Mucosa of rectum (tissue), 2 donors: ENCODE data around the gene EIF4G3.

Experiments used
- H3K27ac ChIP-seq, 2 donors: one replicate each; pipeline ENCODE4 v1.7.0; 2013; ENCODE audit warnings: inconsistent platforms in 2 of 2, low read depth in 2 of 2, low read length in 2 of 2
- H3K27me3 ChIP-seq, 2 donors: one replicate each; pipeline ENCODE4 v1.7.0; 2013; ENCODE audit warnings: low read length in 2 of 2; ENCODE audit not compliant: control insufficient read depth in 2 of 2, insufficient read depth in 2 of 2
- H3K36me3 ChIP-seq, 2 donors: one replicate each; pipeline ENCODE4 v1.7.0; 2013; ENCODE audit warnings: low read length in 2 of 2; ENCODE audit not compliant: control insufficient read depth in 2 of 2, insufficient read depth in 2 of 2
- H3K4me1 ChIP-seq, 2 donors: one replicate each; pipeline ENCODE4 v1.7.0; 2013; ENCODE audit warnings: low read length in 2 of 2, mild to moderate bottlenecking in 1 of 2; ENCODE audit not compliant: control insufficient read depth in 2 of 2, insufficient read depth in 2 of 2
- H3K4me3 ChIP-seq, 2 donors: one replicate each; pipeline ENCODE4 v1.7.0; 2013; ENCODE audit warnings: low read length in 2 of 2
- H3K9ac ChIP-seq, 2 donors: one replicate each; pipeline ENCODE4 v1.7.0; 2013; ENCODE audit warnings: low read length in 2 of 2, low read depth in 1 of 2, mild to moderate bottlenecking in 1 of 2
- H3K9me3 ChIP-seq, 2 donors: one replicate each; pipeline ENCODE4 v1.7.0; 2013; ENCODE audit warnings: low read length in 2 of 2; ENCODE audit not compliant: control insufficient read depth in 2 of 2
- donor health status: healthy.
- donor health status: Normal muscosa, but diverticular disease.

EIF4G3 gene

DNA sequence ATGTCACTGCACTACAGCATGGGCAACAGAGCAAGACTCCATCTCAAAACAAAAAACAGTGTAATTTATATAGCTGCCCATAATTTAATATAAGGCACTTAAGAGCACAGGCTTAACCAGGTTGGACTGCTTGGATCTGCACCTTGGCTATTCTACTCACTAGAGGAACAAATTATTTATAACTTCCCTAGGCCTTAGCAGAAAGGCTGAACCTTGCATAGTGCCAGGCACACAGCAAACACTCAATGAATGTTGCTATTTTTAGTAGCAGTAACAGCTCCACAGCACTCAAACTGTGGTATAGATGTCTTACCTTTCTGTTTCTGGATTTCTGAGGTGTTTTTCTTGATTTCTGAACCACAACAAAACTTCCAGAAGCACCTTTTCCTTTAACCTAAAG is 409.4 kb downstream of the EIF4G3 start:
- H3K27ac ChIP-seq = no peak overlapping the region
- H3K27me3 ChIP-seq = no peaks in the 10 kb centered on the region
- H3K36me3 ChIP-seq = peaks cover 65 to 96% of the 10 kb centered on the region in 2 donors
- H3K4me1 ChIP-seq = no peaks in the 10 kb centered on the region
- no peak overlapping the region for H3K4me3 ChIP-seq
- H3K9ac ChIP-seq = no peak overlapping the region
- no peaks in the 10 kb centered on the region for H3K9me3 ChIP-seq

DNA sequence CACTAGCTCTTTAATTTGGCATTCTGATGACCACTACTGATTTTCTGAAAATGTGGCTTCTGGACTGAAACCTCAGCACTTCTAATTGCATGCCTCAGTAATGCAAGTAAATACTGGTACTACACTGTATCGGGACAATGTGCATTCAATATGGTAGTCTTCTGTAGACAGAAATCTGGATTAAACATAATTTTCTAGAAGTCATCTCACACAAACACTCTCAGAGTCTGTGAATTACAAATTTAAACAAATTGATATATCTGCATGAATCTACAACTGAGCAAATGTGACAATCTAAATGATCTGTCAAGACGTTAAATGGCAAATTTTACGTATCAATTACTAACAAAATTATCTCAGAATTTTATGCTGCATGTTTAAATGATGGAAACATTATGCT is 413.3 kb downstream of the EIF4G3 start:
- H3K27me3 ChIP-seq = no peaks in the 10 kb centered on the region
- H3K36me3 ChIP-seq = peaks cover 64 to 89% of the 10 kb centered on the region in 2 donors

DNA sequence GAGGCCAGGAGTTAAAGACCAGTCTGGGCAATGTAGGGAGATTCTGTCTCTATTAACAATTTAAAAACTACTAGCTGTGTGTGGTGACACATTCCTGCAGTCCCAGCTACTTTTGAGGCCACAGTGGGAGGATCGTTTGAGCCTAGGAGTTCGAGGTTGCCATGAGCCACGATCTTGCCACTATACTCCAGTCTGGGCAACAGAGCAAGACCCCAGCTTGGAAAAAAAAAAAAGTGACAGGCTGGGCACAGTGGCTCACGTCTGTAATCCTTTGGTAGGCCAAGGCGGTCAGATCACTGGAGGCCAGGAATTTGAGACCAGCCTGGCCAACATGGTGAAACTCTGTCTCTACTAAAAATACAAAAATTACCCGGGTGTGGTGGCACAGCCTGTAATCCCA is 416.4 kb downstream of the EIF4G3 start:
- Histone ChIP-seq H3K4me3 (no peak overlapping the region), H3K27me3 (no peaks in the 10 kb centered on the region), H3K9me3 (no peaks in the 10 kb centered on the region), H3K9ac (no peak overlapping the region), H3K4me1 (no peaks in the 10 kb centered on the region), H3K36me3 (peaks cover 61 to 79% of the 10 kb centered on the region in 2 donors), H3K27ac (no peak overlapping the region)

More for the DNA sequence above, 413.3 kb downstream of the EIF4G3 start:
- Histone ChIP-seq H3K9me3 (no peaks in the 10 kb centered on the region), H3K4me3 (no peak overlapping the region), H3K9ac (no peak overlapping the region), H3K4me1 (no peaks in the 10 kb centered on the region), H3K27ac (no peak overlapping the region)
